Amygdala (tissue), 56 donors: ENCODE measurements around the gene TPH2.

Experiments
- DNase-seq, 56 donors: peaks; one replicate each; lab custom pipeline; 2025; lab: John Stamatoyannopoulos, UW

TPH2 gene

DNA sequence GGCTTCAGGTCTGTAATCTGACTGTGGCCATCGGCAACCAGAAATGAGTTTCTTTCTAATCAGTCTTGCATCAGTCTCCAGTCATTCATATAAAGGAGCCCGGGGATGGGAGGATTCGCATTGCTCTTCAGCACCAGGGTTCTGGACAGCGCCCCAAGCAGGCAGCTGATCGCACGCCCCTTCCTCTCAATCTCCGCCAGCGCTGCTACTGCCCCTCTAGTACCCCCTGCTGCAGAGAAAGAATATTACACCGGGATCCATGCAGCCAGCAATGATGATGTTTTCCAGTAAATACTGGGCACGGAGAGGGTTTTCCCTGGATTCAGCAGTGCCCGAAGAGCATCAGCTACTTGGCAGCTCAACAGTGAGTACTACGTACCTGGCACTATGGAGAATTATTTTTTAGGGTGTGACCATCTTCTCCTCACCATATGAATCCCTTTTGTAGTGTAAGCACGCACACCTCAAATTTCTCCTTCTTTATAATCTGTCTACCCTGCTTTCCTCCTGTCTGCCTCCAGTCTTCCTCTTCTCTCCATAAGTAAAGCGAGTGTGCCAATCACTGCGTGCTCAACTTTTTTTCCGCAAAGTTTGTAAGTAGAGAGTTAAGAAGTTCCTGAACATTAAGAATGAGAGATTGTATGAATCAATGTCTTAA, at the start of gene TPH2:
Gene TPH2 (plus strand): TSS at position 118 of the 658 bp plus-strand sequence. CDS start 142 bp downstream, at position 260.
- DNase-seq = peak in 31 of 56 donors; percentile 1 to 58 (median 14)

DNA sequence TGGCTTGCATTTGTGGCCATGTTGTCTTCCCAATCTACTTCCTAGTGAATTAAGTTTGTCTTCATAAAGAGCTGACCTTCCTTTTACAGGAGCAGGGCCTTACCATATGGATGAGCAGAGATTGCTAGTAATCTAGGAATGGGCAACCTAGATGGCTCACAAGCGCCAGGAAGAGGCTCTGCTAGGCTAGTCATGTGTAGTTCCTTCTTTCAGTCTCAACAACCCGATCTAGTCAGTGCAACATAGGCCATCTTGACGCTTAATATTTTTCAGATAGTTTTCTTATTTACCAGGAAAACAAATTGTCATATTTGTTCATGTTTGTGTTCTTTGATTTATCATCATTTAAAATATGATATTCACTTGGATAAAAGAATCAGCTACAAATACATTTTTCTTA, 48.2 kb upstream of the TPH2 start:
- DNase-seq = no peak

DNA sequence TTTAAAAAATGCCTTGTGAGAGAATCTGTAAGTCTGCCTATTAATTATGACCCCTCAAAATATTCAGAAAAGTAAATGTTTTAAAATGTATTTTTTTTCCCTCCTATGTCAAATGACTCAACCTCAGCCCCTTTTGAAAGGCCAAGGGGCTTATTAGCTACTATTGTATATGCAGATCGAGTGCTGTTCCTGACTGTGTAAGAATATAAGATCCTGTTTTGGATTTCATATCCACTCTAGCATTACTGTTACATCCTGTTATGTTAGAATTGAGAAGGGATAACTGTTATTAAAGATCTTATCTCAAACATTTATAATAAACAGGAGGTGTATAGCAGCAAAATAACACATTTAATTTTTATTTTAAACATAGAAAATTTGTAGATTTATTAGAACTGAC, 46.6 kb upstream of the TPH2 start:
- DNase-seq = no peak

DNA sequence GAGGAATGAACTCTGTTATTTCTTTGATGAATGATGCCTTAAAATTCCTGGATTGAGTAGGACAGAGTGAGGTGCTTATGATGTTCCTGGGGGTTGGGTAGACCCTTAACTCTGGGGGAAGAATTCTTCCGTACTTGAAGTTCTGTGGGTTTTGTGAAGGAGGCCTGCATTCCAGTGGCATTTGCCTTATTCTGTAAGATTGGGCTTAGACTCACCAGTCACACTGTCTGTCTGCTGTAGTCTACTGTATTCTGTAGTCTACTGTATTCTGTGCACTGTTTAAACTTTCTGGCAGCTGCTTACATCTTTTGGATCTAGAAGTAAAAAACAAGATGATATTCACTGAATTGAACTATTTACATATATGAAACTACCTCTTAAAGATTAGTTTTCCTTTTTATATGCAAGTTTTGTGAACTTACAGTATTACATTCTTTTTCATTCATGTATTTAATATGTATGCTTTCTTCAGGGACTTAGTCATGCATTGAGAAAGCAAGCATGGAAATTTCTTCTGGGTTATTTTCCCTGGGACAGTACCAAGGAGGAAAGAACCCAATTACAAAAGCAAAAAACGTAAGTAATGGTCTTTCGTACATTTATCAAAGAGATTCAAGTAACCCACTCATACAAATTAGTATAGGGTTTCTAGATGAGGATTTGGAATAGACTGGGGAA, 42.3 kb upstream of the TPH2 start:
- DNase-seq = no peak

DNA sequence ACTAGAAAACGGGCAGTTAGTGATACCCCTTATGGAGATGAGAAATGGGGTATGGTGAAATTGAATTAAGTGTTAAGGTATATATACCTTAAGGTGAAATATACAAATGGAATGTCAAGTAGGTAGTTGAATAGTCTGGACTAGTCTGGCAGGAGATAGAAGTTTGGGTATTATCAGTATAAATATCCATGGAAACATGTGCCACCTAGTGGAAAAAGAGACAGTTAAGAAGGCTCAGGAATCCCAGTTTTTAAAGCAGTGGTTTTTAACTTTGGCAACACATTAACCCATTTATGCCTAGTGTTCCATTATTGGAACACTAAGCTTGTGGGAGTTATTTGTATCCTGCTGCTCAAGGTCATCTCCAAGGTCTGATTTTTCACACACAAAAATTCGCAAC, 38.6 kb upstream of the TPH2 start:
- DNase-seq = no peak

DNA sequence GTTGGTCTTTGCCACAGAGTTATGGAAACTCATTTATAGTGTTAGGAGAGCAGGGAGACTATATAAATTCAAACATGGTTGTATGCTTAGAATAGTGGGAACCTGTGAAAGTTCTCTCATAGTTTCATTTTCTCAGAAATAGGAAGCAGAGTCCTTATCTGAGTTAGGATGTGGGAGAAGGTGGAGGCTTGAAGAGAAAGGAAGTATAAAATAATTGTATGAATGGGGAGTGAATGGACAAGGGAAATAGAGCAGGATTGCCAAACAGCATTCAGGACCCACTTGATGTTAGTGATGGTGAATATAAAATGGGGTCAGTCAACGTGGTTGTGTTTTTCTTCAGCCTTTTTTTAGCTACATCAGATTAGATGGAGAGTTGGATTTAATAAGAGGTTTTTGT, 34.0 kb upstream of the TPH2 start:
- DNase-seq = no peak

DNA sequence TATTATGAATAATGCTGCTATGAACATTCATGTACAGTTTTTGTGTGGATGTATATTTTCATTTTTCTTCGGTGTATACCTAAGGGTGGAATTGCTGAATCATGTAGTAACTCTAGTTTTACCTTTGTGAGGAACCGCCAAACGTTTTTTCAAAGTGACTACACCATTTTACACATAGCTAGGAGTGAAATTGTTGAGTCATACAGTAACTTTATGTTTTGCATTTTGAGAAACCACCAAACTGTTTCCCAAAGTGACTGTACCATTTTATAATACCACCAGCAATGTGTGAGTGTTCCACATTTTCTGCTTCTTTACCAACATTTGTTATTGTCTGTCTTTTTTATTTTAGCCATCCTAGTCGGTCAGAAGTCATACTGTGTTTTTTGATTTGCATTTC, 3.1 kb upstream of the TPH2 start:
- no peak for DNase-seq

DNA sequence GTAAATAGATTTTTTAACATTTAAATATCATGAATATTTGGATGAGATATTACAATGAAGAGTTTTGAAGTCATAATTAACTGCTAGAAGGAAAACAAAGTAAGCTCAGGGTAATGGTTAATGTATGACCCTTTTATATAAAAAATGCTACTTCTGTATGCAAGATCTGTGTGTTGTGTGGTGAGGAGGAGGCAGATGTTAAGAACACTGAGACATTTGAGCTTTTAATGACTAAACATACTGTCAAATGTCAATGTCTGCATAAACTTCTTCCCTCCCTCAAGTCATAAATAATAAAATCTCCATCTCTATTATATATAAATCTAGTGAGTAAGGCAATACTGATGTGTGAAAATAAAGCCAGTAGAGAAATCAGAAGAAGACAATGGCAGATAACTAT, 1.4 kb downstream of the TPH2 start:
- no peak for DNase-seq

DNA sequence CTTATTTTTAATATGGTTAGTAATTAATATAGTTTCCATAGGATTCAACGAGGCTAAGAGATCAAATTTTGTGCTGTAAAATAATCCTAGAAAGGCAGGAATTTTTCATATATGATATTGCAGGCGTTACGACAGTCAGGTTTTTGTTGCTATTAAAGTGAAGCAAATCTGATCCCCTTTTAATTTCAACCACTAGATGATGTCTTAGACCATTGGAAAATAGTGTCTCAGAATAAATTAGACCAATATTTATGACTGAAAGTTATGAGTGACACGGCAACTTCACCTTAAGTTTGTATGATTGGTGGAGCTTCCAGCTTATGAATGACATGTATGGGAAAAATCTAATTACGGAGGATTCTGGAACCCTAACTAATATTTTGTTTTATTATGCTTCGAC, 2.5 kb downstream of the TPH2 start:
- DNase-seq = no peak

DNA sequence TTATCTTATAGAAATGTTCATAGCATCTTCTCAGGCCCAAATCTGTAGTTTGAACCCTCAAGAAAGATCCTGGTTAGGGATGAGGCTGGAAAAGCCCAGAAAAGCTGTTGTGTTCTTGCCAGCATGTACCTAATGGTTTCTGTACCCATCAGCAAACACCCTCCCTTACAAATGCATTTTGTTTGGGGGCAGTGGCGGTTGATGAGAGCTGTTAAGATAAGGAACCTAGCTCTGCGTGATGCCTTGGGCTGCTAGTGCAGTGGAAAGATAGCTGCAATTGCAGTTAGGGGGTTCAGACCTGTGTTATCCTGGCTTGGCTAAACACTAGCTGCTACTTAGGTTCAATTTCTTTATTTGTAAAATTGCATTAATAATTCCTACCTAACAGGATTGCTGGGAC, 3.6 kb downstream of the TPH2 start:
- no peak for DNase-seq

DNA sequence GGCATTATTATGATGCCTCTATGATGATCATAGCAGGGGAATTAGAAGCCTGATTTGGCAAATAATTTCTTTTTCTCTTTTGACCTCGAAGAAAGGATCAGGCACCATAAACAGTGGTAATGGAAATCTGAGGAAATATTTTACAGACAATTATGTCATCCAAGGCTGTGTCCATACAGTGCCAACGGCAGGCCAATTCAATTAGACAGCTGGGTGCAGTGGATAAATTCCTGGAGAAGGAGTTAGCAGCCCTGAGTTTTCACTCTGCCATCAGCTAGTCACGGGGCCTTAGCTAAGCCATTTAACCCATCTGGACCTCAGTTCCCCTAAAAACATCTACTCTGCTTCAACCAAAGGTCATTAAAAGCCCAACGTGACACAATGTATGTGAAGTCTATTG, 4.1 kb downstream of the TPH2 start:
- no peak for DNase-seq

DNA sequence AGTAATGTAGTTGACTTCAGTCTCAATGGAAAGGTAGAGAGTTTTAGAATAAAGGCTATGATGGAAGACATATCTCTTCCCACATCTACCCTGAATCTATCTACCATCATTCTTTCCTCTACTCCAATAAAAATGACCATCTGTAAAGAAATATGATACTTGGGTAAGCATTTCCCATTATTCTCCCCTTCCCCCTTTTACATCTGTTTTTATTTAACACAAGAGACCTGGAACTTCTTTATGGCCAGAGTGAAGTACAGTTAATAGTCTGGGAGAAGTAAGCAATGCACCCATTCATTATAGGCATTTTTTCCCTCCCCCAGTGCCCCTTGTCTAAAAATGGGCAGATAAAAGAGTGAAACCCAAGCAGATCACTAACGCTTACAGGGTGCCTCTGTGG, 6.5 kb downstream of the TPH2 start:
- DNase-seq = no peak

DNA sequence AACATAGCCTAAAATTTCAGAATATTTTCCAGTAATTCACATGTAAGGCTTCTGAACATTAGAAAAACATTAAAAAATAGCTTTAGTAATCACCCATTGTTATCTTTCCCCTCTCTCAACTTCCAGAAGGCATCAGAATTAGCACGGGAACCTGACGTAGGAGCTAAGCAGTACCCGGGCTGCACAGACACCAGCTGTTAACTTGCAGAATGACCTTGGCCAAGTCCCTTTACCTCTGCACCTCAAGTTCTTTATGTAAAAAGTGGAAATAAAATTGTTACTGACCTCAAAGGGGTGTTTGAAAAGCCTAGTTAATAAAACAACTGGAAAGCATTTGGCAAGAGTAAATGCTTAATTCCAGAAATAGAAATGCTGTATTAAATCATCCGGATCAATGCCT, 7.2 kb downstream of the TPH2 start:
- DNase-seq = no peak

DNA sequence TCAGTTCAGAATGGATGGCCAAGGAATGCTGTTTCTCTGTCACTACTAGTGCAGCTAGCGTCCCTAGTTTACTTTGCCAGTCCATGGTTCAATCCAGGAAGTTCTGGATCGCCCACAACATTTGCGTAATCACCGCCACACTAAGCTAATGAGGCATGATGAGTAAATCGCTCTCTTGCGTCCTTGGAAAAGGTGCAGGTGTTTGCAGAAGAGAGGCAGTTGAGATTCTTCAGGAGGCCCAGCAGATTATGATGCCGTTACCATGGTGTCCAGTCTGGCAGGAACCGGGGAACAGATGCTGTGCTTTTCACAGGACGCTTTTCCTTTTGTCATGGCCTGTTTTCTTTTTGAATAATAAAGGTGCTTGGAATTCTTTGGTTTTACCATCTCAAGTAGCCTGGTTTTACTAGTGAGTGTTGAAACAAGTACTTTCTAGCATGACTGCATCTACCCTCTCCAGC, 9.0 kb downstream of the TPH2 start:
- DNase-seq = peak in 27 of 56 donors; percentile 3 to 57 (median 12)

DNA sequence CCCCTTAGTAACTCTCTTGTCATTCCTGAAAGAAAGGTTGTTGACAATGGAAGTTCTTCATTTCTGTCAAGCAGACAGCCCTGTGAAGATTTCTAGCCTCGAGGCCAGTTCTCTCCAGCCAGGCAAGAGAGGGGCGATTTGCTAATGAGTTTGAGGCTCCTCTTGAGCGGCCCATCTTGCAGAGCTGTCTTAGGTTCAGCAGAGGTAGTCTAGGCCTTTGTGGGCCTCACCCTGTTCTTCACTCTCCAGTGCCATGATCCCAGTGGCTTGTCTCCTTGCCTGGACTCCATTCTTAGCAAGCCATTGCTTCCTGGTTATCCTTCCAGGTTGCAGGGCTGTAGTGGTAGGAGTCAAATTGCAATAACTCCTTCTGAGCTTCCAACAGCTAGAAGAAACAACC, 9.7 kb downstream of the TPH2 start:
- DNase-seq = no peak

DNA sequence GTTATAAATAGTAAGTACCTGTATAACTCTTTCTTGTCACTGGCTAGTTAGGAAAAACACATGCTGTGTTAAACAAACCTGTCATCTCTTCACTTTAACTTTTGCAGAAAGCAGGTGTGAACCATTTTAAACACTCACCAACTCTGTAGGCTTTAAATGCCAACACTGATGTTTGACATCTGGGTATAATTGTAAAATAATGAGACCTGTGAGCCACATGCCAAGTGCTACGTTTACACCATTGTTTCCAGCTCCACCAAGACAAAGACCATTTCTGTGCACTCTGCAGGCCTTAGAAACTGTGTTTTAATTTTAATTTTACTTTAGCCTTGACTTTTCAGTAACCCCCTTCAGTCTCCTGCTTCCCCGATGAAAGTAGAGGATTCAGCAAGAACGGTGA, 11.0 kb downstream of the TPH2 start:
- DNase-seq = no peak

DNA sequence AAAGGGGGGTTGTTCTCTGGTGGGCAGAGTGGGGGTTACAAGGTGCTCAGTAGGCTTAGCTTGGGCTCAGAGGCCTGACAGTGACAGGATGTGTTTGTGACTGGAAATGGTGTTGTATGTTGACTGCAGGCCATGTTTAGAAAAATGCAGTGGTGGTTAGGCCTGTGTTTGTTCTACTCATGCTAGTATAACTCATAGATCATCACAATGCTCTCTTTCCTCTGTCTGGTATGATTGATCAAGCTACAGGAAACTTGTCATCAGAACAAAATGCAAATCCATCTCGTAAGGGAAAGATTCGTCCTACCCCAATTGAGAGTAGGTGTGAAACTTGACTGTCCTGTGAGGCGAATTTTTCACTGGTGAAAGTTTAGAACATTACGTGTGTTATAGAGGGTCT, 11.8 kb downstream of the TPH2 start:
- no peak for DNase-seq

DNA sequence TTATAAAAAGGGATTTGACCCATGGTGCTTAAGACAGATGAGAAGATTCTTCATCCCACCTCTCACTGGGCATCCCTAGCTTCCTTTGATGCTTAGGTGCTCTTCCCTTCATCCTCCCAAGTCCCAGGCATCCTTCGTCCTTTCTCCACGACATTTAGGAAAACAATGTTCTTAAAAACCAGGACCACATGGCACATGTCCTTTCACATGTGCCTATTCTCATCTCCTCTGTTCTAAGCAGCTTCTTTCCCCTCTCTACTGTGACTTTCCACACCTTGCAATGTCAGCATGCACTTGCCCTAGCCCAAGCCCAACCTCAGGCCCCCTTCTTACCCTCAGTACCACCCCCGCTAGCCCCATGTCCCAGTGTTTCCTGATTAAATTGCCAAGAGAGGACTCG, 12.2 kb downstream of the TPH2 start:
- DNase-seq = no peak

DNA sequence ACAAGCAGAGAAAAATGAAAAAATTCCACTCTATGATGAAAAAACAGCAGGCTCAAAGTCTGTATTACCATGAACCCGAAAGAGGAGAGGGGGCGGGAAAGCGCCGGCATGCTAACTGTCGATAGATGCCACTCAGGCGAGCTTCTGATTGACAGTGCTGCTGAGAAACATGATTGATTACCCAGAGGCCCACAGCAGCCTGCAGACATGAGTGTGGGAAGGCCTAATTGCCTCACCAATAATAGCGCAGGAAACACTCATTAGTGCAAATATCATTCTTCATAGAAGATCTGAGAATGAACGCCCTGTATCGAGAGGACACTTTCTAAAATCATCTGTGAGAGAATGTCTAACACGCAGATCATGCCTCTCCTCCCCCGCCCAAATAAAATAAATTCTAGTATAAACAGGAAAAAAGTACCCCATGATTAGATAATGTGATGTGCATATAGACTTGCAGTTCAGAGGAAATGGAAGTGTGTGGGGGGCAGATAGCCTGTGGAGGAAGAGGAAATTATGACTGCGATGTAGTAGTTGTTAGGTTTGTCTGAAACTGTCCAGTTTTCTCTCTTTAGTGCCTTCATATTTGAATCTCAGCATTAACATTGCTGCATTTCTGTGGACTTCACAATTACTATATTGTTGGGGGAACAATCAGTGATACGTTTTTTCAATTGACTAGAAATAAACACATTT, 15.6 kb downstream of the TPH2 start:
- no peak for DNase-seq

DNA sequence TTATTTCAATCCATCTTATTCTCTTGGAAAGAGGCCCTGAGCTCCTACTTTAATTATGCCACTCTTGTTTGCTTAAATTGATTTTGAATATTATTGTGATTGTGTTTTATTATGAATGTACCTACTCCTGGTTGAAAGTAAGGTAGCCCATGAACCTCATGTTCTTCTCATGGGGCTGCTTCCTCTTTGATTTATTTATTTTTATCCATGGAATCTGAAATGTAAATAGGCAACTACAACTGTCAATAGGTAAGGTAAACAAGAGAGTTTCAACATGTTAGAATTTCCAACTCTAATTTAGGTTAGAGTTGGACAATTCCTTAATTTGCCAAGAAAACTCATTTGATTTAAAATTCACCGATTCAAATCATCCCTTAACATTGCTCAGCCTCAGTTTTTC, 16.2 kb downstream of the TPH2 start:
- no peak for DNase-seq

DNA sequence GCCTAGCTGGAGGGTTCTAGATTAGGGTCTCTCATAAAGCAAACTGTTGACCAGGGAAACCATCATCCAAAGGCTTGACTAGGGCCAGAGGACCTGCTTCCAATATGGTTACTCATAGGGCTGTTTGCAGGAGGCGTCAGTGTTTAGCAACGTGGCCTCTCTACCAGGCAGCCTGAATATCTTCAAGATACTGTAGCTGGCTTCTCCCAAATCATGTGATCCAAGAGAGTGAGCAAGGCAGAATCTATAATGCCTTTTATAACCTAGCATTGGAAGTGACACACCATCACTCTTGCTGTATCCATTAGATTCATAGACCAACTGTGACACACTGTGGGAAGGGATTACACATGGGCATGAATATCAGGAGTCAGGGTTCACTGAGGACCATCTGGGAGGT, 17.3 kb downstream of the TPH2 start:
- DNase-seq = no peak

DNA sequence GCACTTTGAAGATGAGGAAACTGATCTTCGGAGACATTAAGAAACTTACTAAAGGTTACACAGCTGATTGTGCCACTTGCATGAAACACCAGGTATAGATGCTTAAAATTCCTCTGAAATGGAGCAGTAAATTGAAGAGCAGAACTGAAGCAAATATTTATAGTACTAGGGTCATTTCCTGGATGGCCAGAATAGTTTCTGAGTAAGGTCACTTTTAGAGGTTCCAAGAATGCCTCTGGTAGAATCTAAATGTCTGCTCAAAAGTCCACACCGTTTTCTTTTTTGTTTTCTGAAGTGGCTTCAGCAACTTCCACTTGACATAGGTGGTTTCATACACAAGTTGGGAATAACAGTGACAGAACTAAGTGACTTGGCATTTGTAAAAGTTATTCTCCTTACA, 19.4 kb downstream of the TPH2 start:
- no peak for DNase-seq
